Measurements from ENCODE around the gene AK8. TPM values are rescaled to one million over a fixed set of nuclear protein-coding genes. Genes with fewer than 3 reads are reported as not detected.

AK8 gene
- total RNA-seq, 2 donors from 2014 or later: 0.19 TPM; not detected in 1

DNA sequence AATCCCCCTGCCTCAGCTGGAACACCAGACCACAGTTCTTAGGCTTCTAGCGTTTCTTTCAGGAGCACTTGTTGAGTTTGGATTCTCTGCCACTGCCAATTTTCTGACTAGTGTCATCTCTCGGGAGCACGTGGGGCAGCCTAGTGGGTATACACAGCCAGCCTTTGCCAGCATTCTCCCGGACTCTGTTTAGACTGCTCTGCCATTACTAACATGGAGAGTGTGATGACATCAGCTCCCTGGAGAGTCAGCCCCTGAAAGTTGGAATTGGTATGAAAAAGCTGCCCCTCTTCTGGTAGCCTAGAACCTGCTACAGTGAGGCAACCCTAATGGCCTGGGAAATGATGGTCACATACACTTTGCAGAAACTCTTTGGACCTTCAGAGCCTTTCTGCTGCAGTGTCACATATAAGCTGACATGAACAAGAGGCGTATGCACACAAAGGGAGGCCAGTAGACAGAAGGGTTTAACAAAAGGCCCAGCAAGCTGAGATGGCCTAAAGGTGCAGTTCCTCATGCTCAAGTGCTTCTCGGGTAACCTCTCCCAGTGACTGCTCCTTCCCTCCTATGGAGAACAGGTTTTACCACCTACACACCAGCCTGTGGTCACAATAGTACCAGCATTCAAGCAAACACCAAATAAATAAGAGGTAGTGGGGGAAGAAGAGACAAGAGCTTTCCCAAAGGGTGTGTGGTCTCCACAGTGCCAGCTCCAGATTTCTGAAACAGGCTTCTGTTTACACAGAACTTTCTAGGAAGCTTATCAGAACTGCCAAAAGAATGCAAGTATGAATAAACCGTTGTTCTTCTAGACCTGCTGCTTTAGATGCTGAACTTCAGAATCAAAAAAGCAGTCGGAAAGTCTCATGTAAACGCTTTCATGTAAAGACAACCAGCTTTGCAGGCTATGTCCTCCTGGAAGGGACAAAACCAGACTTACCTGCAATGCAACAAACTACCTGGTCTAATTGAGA is 17.1 kb upstream of the AK8 start:
- Histone ChIP-seq H3K36me3 (peaks cover 46% of the 10 kb centered on the region), H3K27me3 (no peaks in the 10 kb centered on the region), H3K9me3 (no peaks in the 10 kb centered on the region), H3K4me1 (no peaks in the 10 kb centered on the region), H3K27ac (no peak overlapping the region), H3K4me3 (no peak overlapping the region)
- TF ChIP-seq, protein P1, sequence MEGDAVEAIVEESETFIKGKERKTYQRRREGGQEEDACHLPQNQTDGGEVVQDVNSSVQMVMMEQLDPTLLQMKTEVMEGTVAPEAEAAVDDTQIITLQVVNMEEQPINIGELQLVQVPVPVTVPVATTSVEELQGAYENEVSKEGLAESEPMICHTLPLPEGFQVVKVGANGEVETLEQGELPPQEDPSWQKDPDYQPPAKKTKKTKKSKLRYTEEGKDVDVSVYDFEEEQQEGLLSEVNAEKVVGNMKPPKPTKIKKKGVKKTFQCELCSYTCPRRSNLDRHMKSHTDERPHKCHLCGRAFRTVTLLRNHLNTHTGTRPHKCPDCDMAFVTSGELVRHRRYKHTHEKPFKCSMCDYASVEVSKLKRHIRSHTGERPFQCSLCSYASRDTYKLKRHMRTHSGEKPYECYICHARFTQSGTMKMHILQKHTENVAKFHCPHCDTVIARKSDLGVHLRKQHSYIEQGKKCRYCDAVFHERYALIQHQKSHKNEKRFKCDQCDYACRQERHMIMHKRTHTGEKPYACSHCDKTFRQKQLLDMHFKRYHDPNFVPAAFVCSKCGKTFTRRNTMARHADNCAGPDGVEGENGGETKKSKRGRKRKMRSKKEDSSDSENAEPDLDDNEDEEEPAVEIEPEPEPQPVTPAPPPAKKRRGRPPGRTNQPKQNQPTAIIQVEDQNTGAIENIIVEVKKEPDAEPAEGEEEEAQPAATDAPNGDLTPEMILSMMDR (IDR thresholded peaks at IDR 0.05): no peak
- no peak for DNase-seq (ENCODE audit: low spot score)

DNA sequence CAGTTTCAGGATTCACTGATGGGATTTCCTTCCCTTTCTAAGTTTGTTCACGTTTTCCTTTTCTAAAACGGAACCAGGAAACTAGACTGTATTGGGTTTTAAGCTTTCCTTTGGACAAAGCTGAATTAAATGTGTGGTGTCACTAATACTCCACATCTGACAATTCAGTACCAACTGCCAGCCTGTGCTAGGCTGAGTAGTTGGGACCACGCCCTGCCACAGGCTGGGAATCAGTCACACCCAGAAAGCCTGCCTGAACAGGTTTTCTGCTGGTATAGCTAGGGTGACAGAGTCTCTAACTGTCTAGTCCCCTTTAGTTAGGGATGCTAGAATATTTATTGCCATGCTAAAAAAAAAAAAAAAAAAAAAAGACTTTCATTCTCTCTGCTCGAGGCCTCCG is 16.3 kb upstream of the AK8 start:
- TF ChIP-seq, protein P1 (IDR thresholded peaks at IDR 0.05): no peak
- no peaks in the 10 kb centered on the region for H3K27me3 ChIP-seq
- H3K36me3 ChIP-seq: peaks cover 38% of the 10 kb centered on the region
- no peak for DNase-seq (ENCODE audit: low spot score)
- no peaks in the 10 kb centered on the region for H3K4me1 ChIP-seq
- no peak overlapping the region for H3K27ac ChIP-seq
- no peaks in the 10 kb centered on the region for H3K9me3 ChIP-seq
- no peak overlapping the region for H3K4me3 ChIP-seq

DNA sequence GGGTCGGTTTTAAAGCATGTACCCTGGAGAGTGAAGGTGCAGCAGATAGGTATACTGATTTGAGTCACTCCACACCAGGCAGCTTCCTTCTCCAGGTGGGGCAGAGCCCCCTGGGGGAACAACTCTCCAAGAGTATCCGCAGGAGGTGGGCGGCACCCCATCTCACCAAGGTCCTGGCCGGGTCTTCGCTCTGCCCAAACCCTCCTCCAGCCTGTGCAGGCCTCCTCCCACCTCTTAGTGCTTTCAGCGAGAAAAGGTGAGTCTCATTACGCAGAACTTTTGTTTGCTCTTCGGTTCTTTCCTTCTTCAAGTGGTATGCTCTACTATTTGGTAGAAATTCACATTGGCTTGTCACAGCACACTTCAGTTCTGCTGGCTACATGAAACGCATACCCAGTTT is 14.3 kb upstream of the AK8 start:
- peaks cover 34% of the 10 kb centered on the region for H3K36me3 ChIP-seq
- TF ChIP-seq, protein P1 (IDR thresholded peaks at IDR 0.05): no peak
- H3K4me3 ChIP-seq: no peak overlapping the region
- no peak overlapping the region for H3K27ac ChIP-seq
- H3K27me3 ChIP-seq: no peaks in the 10 kb centered on the region
- H3K9me3 ChIP-seq: no peaks in the 10 kb centered on the region
- no peaks in the 10 kb centered on the region for H3K4me1 ChIP-seq
- no peak for DNase-seq (ENCODE audit: low spot score)

DNA sequence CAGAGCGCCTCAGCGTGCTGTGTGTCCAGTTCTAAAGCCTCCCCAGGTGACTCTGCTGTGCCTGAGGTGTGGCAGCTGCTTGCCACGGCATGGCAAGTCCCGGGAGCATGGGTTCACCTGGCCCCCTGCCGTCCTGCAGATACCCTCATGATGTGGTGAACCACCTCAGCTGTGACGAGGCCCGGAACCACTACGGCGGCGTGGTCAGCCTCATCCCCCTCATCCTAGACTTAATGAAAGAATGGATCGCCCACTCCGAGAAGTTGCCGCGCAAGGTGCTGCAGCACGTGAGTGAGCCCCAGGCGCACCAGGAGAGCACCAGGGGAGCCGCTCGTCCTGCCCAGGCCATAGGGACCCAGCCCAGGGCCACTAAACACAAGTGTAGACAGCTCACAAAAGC is 10.1 kb upstream of the AK8 start:
- DNase-seq (ENCODE audit: low spot score): no peak
- Histone ChIP-seq H3K4me1 (no peaks in the 10 kb centered on the region), H3K36me3 (peaks cover 7% of the 10 kb centered on the region), H3K4me3 (no peak overlapping the region), H3K9me3 (no peaks in the 10 kb centered on the region), H3K27me3 (no peaks in the 10 kb centered on the region), H3K27ac (no peak overlapping the region)
- TF ChIP-seq, protein P1 (IDR thresholded peaks at IDR 0.05): no peak

DNA sequence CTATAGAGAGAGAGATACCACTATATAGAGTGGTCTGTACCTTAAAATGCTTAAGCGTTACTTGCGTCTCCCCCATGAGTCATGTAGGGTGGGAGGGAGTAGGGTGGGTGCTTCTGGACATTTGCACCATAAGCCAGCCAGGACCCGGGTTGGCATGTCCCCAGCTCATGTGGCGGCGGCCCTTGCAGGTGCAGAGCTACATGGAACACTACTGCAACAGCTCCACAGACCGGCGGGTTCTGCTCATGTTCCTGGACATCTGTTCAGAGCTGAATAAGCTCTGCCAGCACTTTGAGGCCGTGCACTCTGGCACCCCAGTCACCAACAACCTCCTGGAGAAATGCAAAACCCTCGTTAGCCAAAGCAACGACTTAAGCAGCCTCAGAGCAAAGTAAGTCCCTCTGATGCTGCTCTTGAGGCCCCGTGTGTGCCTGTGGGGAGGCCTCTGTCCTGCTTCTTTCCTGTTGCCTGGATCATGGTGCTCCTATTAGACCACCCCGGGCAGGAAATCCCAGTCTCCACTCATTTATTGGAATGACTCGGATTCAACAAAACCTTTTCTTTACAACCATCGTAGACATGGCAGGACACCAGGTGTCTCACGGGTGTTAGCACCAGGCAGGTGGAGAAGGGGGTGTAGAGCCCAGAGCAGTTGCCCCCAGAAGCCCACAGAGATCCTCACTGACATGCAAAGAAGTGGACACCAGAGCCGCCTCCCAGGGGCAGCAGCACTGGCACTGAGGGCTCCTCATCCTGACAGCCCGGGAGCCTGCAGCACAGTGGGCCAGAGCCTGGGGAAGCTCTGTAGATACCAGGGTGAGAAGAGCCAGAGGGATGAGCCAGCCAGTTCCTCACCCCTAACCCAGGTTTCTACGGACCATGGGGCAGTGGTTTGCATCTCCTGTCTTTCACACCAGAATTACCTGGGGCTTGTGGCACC is 9.4 kb upstream of the AK8 start:
- Histone ChIP-seq H3K4me1 (no peaks in the 10 kb centered on the region), H3K36me3 (peaks cover 7% of the 10 kb centered on the region), H3K9me3 (no peaks in the 10 kb centered on the region), H3K4me3 (no peak overlapping the region), H3K27me3 (no peaks in the 10 kb centered on the region), H3K27ac (no peak overlapping the region)
- TF ChIP-seq, protein P1 (IDR thresholded peaks at IDR 0.05): no peak
- no peak for DNase-seq (ENCODE audit: low spot score)
